Heart right ventricle (tissue), 16 donors: ENCODE measurements around the gene HYKK. TPM values are rescaled to one million over a fixed set of nuclear protein-coding genes. Genes with fewer than 3 reads are reported as not detected.

ENCODE experiments used
- ATAC-seq, 8 donors: fragments of 200-7000 bp; cut with Tn5 transposase; one replicate each; pipeline ENCODE4 v1.9.1; 2020; ENCODE audit warnings: mild to moderate bottlenecking in 8 of 8, moderate library complexity in 8 of 8, moderate number of reproducible peaks in 1 of 8
- DNase-seq, 2 donors: peaks; one replicate each; pipeline ENCODE4 v3.0.0-alpha.2; 2020
- H3K27ac ChIP-seq, 10 donors: fragments of 200-600 bp; sonication (generic) in 2 of 10; one replicate each; pipeline versions ENCODE4 v1.5.0 to v1.8.0; 2020 to 2022; ENCODE audit warnings: mild to moderate bottlenecking in 3 of 10
- H3K27me3 ChIP-seq, 7 donors: fragments of 200-600 bp; one replicate each; pipeline ENCODE4 v1.8.0; 2021 to 2022; ENCODE audit warnings: mild to moderate bottlenecking in 2 of 7
- H3K36me3 ChIP-seq, 9 donors: fragments of 200-600 bp; sonication (generic) in 1 of 9; one replicate each; pipeline versions ENCODE4 v1.5.0 to v1.8.0; 2020 to 2022; ENCODE audit warnings: mild to moderate bottlenecking in 2 of 9
- H3K4me1 ChIP-seq, 9 donors: fragments of 200-600 bp; sonication (generic) in 1 of 9; one replicate each; pipeline versions ENCODE4 v1.5.0 to v1.8.0; 2020 to 2022; ENCODE audit warnings: mild to moderate bottlenecking in 4 of 9
- H3K4me3 ChIP-seq, 10 donors: fragments of 200-600 bp; sonication (generic) in 2 of 10; one replicate each; pipeline versions ENCODE4 v1.5.0 to v1.8.0; 2020 to 2022; ENCODE audit warnings: mild to moderate bottlenecking in 7 of 10, moderate library complexity in 2 of 10
- H3K9me3 ChIP-seq, 11 donors: fragments of 200-600 bp in 10 of 11; sonication (generic) in 2 of 11; one replicate each; pipeline versions ENCODE4 v1.5.0 to v1.8.0; 2013 to 2022; ENCODE audit warnings: mild to moderate bottlenecking in 2 of 11, control low read depth in 1 of 11, moderate library complexity in 1 of 11
- WGBS, 2 donors: extraction: QIAGEN DNeasy Blood & Tissue Kit; methylation state at CpG; one replicate each; pipeline ENCODE4 v1.1.7; 2013; ENCODE audit warnings: inconsistent platforms in 1 of 2; 5-methylcytosine and 5-hydroxymethylcytosine counted together
- intact Hi-C, 10 donors: fragments of 100-400 bp; cut with DNase I; formaldehyde crosslinking; loops; one replicate each; pipeline versions ENCODE4 v1.11.1 to v1.14.2; 2022
- long read RNA-seq, 3 donors: library from polyadenylated mRNA; unstranded; transcript quantifications; one replicate each; pipeline ENCODE4 v2.0.0, GENCODE V29; 2020 to 2021
- polyA plus RNA-seq, 2 donors: library from polyadenylated mRNA; stranded (reverse); fragments of 200-250 nt; gene quantifications; one replicate each; pipeline ENCODE4 v1.2.3, GENCODE V29; 2013
- total RNA-seq, 10 donors: library from RNA; stranded (reverse); fragmentation: NEBNext Ultra II Directional in 3 of 10; extraction: Animal tissue kit (Norgen Biotek cat#: 25700) in 3 of 10; gene quantifications; one replicate each; pipeline versions ENCODE4 v1.2.1 to v1.2.4, GENCODE V29; 2021 to 2023
- TF ChIP-seq, protein P1 (sequence below), 9 donors: fragments of 200-600 bp; sonication (generic) in 2 of 9; IDR thresholded peaks; one replicate each; pipeline versions ENCODE4 v1.5.0 to v1.8.0; 2021 to 2022; ENCODE audit warnings: antibody characterized with exemption in 9 of 9, mild to moderate bottlenecking in 5 of 9, moderate library complexity in 1 of 9
- donor health status: Arrhythmogenic right ventricular cardiomyopathy.
- donor health status: ischemic (EF 13 %, LVEDD 7.1; RV severe dilation, severe dysfunction).
- donor health status: healthy with polysubstance abuse.
- donor health status: DM: no; HTN: yes; CAD: no.
- donor health status: DM: no; HTN: no; CAD: no.
- donor health status: ischemic (EF 25% LVEDD 6.9; RV normal size, moderate dysfunction).
- donor health status: ischemic (EF 25% LVEDD 5.7; RV mildly dilated, moderate dysfunction).
- donor health status: healthy.
- donor health status: DM: yes; HTN: yes; CAD: no.
- donor health status: Ischemic cardiomyopathy.
- donor health status: ischemic (EF 35%, LVEDD 5.7; RV mildly dilated, moderate dysfunction).
- donor health status: nonischemic (EF 11% LVEDD 7.7; RV severe dilation, severe dysfunction).
- donor health status: DM: yes; HTN: yes; CAD: no.
- donor health status: PGD.
- donor health status: ischemic (EF 29% LVEDD 5.4; RV normal size, mild dysfunction).
- donor health status: nonischemic (EF 23%, LVEDD 6.1; RV moderate dilation, normal function).

Gene HYKK, protein sequence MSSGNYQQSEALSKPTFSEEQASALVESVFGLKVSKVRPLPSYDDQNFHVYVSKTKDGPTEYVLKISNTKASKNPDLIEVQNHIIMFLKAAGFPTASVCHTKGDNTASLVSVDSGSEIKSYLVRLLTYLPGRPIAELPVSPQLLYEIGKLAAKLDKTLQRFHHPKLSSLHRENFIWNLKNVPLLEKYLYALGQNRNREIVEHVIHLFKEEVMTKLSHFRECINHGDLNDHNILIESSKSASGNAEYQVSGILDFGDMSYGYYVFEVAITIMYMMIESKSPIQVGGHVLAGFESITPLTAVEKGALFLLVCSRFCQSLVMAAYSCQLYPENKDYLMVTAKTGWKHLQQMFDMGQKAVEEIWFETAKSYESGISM
- total RNA-seq (1 to 10 TPM; 4.3 to 7.7 (median 7.1) TPM), polyA plus RNA-seq (1 to 10 TPM; 2.2 to 3.6 TPM)
- long read RNA-seq, donor 1, partial matches to known transcripts: 1 of 3 reads
- long read RNA-seq, donor 1, other reads (novel, unspliced or antisense): 0 of 3 reads
- long read RNA-seq, donor 2, partial matches to known transcripts: 2 of 8 reads
- long read RNA-seq, donor 2, other reads (novel, unspliced or antisense): 2 of 8 reads
- long read RNA-seq, donor 3, partial matches to known transcripts: 0 of 4 reads
- long read RNA-seq, donor 3, other reads (novel, unspliced or antisense): 3 of 4 reads

DNA sequence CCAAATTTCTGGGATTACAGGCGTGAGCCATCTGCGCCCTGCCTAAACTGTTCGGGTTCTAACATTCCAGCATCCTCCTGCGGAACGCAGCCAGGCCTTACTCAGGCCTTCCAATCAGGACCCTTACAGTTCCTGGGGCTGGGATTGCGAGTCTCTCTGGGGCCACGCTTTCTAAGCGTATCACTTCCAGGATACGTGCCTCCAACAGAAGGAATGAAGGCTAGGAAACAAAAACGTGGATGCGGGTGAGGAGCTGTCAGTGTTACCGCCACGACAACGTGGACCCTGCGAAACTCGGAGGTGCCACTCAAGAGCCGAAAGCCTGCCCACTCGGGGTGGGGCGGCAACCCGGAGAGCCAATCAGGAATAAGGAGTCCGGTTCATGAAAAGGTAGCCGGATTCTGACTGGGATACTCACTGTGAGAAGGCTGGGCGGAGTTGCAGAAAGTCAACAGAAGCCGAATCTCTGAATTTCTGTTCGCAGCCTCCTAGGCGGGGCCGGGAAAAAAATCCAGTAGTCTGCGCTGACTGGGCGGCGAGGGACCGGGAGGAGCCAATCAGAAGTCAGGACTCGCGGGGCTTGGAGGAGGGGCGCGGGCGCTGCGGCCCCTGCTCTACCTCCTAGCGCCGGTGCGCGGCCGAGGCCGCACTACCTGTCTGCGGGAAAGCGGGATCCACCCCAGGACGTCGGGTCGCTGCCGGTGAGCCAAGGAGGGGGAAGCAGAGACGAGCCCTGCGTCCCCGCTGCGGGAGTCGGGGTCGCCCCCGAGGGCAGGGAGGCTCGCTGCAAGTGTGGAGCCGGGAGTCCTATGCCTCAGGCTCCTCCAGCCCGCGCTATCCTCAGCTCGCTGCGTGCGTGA, at the start of gene HYKK:
Gene HYKK, plus strand, starts transcription at position 607 of the 860 bp plus-strand sequence. CDS start 5,512 bp downstream, outside the sequence.
- DNase-seq (peak; percentile 86 to 93), ATAC-seq (peak; percentile 94 to 99 (median 97))
- H3K4me1 ChIP-seq: peaks cover 4 to 16% (median 9%) of the 10 kb centered on the region in 9 donors
- peaks cover 0 to 2% (median 0%) of the 10 kb centered on the region in 9 donors for H3K36me3 ChIP-seq
- TF ChIP-seq, protein P1, sequence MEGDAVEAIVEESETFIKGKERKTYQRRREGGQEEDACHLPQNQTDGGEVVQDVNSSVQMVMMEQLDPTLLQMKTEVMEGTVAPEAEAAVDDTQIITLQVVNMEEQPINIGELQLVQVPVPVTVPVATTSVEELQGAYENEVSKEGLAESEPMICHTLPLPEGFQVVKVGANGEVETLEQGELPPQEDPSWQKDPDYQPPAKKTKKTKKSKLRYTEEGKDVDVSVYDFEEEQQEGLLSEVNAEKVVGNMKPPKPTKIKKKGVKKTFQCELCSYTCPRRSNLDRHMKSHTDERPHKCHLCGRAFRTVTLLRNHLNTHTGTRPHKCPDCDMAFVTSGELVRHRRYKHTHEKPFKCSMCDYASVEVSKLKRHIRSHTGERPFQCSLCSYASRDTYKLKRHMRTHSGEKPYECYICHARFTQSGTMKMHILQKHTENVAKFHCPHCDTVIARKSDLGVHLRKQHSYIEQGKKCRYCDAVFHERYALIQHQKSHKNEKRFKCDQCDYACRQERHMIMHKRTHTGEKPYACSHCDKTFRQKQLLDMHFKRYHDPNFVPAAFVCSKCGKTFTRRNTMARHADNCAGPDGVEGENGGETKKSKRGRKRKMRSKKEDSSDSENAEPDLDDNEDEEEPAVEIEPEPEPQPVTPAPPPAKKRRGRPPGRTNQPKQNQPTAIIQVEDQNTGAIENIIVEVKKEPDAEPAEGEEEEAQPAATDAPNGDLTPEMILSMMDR (IDR thresholded peaks at IDR 0.05): peak in 2 of 9 donors; percentile 9 to 22
- peak within 1 kb of the TSS; percentile 51 to 96 (median 79) for H3K4me3 ChIP-seq
- 0 to 1% methylated on average over 63 of the region's 63 CpGs for WGBS, 2 donors
- intact Hi-C loops: loop anchor here in 1 of 10 donors (10.0 kb wide), 2 partner anchors 62 to 202 kb away; no protein-coding TSS in a partner anchor
- H3K27me3 ChIP-seq: peaks cover 0 to 15% (median 0%) of the 10 kb centered on the region in 7 donors
- H3K9me3 ChIP-seq: no peaks in the 10 kb centered on the region
- H3K27ac ChIP-seq: peak within 1 kb of the TSS in 9 of 10 donors; percentile 18 to 74 (median 57)

DNA sequence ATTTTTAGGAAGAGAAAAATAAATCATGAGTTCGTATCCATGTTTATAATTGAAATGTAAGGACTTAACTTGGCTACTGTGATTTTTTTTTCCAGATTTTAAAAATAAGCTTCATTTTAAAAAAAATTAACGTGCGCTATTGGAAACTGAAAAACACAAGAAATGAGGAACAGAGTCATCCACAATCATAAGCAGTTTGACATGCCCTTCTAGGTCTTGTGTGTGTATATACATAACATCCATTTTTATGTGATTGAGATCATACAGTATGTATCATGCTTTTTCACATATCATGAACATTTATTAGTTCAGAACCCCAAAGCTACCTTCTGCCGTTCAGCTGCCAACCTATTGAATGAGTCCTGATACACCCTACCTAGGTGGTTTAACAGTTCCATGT, 46.6 kb upstream of the HYKK start:
- Histone ChIP-seq H3K4me3 (no peak overlapping the region), H3K27me3 (no peaks in the 10 kb centered on the region), H3K4me1 (peaks cover 6 to 58% (median 45%) of the 10 kb centered on the region in 9 donors), H3K9me3 (no peaks in the 10 kb centered on the region), H3K36me3 (peaks cover 0 to 45% (median 14%) of the 10 kb centered on the region in 9 donors), H3K27ac (peak overlapping the region in 2 of 10 donors; percentile 3 to 21)
- ATAC-seq (no peak), DNase-seq (no peak)
- 87 to 88% methylated on average over 4 of the region's 4 CpGs for whole genome bisulfite sequencing, 2 donors
- intact Hi-C loops: no loop called here
- TF ChIP-seq, protein P1 (IDR thresholded peaks at IDR 0.05): no peak

GRCh38 chr15:78461171-78461888, 46.0 kb upstream of the HYKK start:
- intact Hi-C loops: no loop called here

More at GRCh38 chr15:78461171-78461888, 46.0 kb upstream of the HYKK start:
- WGBS, 2 donors: 28 to 39% methylated on average over 3 of the region's 3 CpGs
- H3K36me3 ChIP-seq: peaks cover 0 to 51% (median 20%) of the 10 kb centered on the region in 9 donors
- peaks cover 7 to 58% (median 44%) of the 10 kb centered on the region in 9 donors for H3K4me1 ChIP-seq
- H3K9me3 ChIP-seq: no peaks in the 10 kb centered on the region
- no peak for DNase-seq
- H3K4me3 ChIP-seq: no peak overlapping the region
- peak in 1 of 8 donors; percentile 53 for ATAC-seq
- no peaks in the 10 kb centered on the region for H3K27me3 ChIP-seq
- TF ChIP-seq, protein P1 (IDR thresholded peaks at IDR 0.05): no peak
- peak overlapping the region in 5 of 10 donors; percentile 3 to 41 (median 21) for H3K27ac ChIP-seq
